Measurements from ENCODE around the gene TIAL1. TPM values are rescaled to one million over a fixed set of nuclear protein-coding genes. Genes with fewer than 3 reads are reported as not detected.
A peak's percentile ranks its signal among the peaks of the same experiment; 100 is the strongest.

Gene TIAL1
- total RNA-seq: 43.8 and 50.5 TPM in 2 replicates

GRCh38 chr10:119596537-119597404, at the start of gene TIAL1:
TIAL1 (minus strand) TSS chr10:119596964; CDS start chr10:119596465, 499 bp downstream.
- DNase-seq (ENCODE audit: low read depth): peak; percentile 99
- peak within 1 kb of the TSS; percentile 98 for H3K4me3 ChIP-seq (ENCODE audit: low read depth, low read length)
- TF ChIP-seq CTCF (conservative IDR thresholded peaks at IDR 0.05; ENCODE audit: low read depth, low read length): no peak

GRCh38 chr10:119644994-119645393, 48.2 kb upstream of the TIAL1 start:
- no peak for DNase-seq (ENCODE audit: low read depth)
- TF ChIP-seq CTCF (conservative IDR thresholded peaks at IDR 0.05; ENCODE audit: low read depth, low read length): no peak
- no peak overlapping the region for H3K4me3 ChIP-seq (ENCODE audit: low read depth, low read length)

- no peak overlapping the region for H3K4me3 ChIP-seq (ENCODE audit: low read depth, low read length)
- DNase-seq (ENCODE audit: low read depth): no peak
- no peak for TF ChIP-seq CTCF (conservative IDR thresholded peaks at IDR 0.05; ENCODE audit: low read depth, low read length)
Measured at GRCh38 chr10:119644205-119644814, 47.5 kb upstream of the TIAL1 start.

- no peak for DNase-seq (ENCODE audit: low read depth)
- no peak overlapping the region for H3K4me3 ChIP-seq (ENCODE audit: low read depth, low read length)
- peak; percentile 18 for TF ChIP-seq CTCF (conservative IDR thresholded peaks at IDR 0.05; ENCODE audit: low read depth, low read length)
Measured at GRCh38 chr10:119643306-119644204, 46.8 kb upstream of the TIAL1 start.

- DNase-seq (ENCODE audit: low read depth): no peak
- no peak overlapping the region for H3K4me3 ChIP-seq (ENCODE audit: low read depth, low read length)
- TF ChIP-seq CTCF (conservative IDR thresholded peaks at IDR 0.05; ENCODE audit: low read depth, low read length): no peak
Measured at GRCh38 chr10:119642556-119643111, 45.9 kb upstream of the TIAL1 start.

GRCh38 chr10:119640875-119641526, 44.2 kb upstream of the TIAL1 start:
- TF ChIP-seq CTCF (conservative IDR thresholded peaks at IDR 0.05; ENCODE audit: low read depth, low read length): no peak
- DNase-seq (ENCODE audit: low read depth): no peak
- no peak overlapping the region for H3K4me3 ChIP-seq (ENCODE audit: low read depth, low read length)
